Measurements from ENCODE around the gene UBAC1.
A peak's percentile ranks its signal among the peaks of the same experiment; 100 is the strongest.
"Not testable (repeated sequence)": the region's sequence is repeated elsewhere in the genome, so short reads cannot be mapped to it uniquely, and the experiment has no call there.

Gene UBAC1

DNA sequence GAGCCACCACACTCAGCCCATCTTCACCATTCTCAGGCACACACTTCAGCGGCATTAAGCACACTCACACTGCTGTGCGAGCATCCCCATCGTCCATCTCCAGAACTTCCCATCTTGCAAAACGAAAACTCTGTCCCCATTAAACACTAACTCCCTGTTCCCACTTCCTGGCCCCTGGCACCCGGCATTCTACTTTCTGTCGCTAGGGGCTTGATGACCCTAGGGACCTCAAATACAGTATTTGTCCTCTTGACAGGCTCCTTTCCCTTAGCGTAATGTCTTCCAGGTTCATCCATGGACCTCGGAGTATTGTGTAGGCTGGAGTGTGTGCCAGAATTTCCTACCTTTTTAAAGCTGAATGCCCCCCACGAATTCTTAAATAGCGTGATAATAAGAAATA, 14.7 kb upstream of the UBAC1 start:
- DNase-seq = no peak

DNA sequence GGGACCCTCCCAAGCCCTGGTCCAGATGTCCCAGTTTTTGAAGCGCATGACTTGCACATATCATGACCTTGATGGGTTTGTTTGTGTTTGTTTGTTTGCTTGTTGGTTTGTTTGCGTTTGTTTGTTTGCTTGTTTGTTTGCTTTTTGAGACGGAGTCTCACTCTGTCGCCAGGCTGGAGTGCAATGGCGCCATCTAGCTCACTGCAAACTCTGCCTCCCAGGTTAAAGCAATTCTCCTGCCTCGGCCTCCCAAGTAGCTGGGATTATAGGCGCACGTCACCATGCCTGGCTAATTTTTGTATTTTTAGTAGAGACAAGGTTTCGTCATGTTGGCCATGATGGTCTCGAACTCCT, 13.0 kb upstream of the UBAC1 start:
- DNase-seq = no peak

DNA sequence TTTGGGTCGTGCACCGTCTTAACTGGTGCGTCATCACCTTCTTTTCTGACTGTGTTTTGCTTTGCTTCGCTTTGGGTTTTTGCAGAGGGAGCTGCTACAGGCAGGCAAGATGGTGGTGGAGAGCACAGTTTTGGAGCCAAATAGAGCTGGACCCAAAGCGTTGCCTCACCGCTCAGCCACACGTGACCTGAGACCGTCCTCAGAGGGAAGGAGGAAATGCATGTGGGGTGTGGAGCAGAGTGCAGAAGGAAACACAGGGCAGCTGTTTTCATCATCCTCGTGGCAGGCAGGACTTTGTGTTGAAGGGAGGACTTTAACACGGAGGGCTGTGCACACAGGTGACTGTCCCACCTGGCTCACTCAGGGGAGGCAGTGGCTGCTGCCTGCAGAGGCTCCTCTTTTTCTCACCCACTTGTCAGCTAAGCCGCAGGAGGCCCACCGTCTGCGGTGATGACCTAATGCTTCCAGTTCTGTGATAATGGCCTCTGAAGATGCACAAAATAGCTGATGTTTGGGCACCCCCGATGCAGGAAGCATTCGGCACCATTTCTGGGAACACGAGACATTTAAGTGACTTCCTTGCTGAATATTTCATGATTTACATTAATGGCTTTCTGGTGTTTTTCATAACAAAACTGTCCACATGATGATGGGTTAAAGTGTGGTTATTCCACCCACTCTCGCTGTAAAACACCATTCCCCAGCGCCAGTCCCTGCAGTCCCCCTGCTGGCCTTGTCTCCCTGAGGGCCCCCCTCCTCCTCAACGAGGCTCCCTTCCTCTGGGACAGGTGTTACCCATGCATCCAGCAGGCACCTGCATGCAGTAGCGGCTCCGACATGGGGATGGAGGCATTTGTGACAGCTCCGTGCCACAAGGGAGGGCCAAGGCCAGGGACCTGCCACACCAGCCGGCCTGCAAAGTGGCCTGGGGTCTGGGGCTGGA, 12.4 kb upstream of the UBAC1 start:
- DNase-seq = no peak

DNA sequence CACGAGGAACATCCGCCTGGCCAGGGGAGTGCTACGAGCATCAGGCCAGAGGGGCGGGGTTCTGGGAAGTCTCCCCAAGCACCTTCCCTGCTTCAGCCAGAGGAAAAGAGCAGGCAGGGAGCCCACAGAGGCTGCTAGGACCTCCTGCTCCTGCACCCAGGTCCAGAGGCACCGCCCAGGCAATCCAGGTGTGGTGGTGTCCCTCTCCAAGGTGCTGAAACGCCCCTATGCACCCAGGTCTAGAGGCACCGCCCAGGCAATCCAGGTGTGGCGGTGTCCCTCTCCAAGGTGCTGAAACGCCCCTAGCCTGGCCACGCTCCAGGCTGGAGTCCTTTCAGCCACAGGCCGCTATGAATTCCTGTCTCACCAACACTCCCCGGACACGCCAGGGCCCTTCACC, 10.7 kb upstream of the UBAC1 start:
- DNase-seq = peak; percentile 33

DNA sequence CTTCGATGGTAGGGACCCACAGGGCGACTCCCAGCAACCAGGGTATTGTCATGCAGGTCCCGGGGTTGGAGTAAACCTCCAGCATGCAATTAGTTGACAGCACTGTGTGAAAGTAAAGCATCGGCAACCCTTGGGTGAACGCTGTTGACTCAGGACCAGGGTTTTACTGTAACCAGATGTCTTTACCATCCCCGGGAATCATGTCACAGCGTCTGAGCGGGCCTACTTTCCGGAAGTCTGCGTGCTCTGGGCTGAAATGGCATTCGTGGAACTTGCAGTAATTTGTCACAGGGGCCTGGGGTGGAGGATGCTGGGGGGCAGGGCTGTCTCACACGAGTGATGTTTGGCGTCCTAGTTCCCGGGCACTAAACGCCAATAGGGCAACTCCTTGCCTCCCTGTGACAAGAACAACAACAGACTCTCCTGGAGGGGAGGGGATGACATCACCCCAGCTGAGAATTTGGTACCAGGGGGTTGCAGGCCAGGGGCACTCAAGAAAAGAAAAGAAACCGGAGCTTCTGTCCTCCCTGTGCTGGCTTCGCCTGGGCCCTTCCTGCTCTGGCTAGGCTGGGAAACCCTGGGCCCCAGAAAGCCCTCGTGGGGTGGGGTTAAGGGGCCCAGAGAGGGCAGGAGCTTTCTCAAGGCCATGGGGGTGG, 10.1 kb upstream of the UBAC1 start:
- DNase-seq = no peak

DNA sequence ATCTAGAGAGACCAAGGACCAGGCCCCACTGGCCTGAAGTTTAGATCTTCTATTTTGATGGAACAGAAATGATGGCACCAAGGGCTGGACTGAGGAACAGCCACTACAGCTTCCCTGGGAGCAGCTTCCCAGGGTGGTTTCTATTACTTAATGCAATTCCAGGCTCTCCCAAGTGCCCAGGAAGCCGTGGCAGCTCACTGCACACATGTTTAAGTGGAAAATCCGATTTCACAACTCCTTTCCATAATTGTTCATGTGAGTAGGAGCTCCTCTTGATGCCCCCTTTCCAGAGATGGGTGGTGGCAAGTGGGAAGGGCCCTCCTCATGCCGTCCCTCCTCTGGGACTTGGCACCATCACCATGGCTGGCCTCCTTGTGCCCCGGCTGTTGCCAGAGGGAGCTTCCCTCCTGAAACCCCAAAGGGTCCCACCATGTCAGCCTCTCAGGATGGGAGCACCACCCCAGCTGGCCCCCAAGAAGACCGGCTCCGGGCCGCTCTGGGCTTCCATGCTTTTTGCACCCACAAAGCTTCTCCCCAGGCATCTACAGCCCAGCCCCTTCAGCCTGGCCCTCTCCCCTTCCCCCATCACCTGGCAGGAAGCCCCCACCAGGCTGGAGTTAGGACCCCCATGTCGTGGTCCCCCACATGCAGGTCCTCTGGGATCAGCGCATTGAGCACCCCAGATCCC, 9.1 kb upstream of the UBAC1 start:
- no peak for DNase-seq

DNA sequence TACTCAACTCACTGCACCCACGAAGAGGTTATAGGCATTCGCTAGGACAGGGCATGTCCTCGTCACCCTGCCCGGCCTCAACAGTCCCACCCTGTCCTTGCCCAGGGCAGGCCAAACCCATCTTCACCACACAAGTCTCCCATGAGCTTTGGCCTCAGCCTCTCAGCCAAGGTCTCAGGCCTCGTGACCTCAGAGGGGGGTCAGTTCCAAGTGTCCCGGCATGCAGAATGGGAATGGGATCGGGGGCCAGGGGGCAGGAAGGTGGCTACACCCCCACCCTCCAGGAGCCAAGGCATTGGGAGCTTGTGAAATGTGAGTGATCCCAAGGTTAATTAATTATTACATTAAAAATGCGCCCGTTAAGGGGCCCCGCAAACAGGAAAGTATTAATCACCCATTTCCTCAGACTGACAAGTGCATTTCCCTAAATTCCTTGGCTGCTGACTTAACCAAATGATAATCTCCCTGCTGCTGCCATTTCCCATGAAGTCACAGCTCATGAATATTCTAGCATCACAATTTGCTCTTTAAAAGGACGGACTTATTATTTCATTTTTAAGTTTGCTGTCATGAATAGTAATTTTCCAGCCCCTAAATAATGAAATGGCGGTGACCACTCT, 8.0 kb upstream of the UBAC1 start:
- DNase-seq = no peak

DNA sequence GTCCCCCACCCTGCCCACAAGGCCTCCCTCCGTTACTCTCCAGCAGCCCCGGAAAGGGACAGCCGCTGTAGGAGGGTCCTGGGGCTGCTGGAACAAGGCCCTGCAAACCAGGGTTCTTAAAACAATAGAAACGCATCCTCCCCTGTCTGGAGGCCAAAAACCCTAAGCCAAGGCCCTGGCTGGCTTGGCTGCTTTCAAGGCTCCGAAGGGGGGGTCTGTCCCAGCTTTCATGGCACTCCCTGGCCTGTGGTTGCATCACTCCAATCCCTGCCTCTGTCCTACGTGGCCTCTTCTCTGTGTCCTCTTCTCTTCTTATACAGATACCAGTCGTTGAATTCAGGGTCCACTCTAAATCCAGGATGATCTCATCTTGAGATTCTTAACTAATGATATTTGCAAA, 7.4 kb upstream of the UBAC1 start:
- DNase-seq = no peak

DNA sequence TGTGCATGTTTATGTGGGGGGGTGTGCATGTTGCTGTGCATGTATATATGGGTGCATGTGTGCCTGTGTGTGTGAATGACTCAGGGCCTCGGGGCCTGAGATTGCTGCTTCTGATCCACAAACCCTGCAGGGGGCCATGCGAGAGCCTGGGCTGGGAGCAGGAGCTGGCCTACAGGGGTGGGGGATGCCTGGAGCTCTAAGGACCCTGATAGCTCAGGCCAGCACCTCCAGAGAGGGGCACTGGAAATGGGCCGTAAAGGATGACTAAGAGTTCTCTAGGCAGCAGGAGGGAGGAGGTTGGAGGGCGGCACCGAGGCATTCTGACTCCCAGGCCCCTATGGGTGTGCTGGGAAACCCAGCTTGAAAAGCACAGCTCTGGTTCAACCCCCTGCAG, 6.9 kb upstream of the UBAC1 start:
- DNase-seq = no peak

DNA sequence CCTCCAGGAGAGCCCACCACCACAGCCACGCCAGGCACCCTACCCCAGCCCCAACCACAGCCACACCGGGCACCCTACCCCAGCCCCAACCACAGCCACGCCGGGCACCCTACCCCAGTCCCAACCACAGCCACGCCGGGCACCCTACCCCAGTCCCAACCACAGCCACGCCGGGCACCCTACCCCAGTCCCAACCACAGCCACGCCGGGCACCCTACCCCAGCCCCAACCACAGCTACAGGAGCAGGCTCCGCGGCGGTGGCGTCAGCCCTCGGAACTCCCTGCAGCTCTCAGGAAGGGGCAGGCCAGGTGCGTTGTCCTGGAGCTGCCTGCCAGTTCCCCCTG, 5.7 kb upstream of the UBAC1 start:
- not testable (repeated sequence) for DNase-seq

DNA sequence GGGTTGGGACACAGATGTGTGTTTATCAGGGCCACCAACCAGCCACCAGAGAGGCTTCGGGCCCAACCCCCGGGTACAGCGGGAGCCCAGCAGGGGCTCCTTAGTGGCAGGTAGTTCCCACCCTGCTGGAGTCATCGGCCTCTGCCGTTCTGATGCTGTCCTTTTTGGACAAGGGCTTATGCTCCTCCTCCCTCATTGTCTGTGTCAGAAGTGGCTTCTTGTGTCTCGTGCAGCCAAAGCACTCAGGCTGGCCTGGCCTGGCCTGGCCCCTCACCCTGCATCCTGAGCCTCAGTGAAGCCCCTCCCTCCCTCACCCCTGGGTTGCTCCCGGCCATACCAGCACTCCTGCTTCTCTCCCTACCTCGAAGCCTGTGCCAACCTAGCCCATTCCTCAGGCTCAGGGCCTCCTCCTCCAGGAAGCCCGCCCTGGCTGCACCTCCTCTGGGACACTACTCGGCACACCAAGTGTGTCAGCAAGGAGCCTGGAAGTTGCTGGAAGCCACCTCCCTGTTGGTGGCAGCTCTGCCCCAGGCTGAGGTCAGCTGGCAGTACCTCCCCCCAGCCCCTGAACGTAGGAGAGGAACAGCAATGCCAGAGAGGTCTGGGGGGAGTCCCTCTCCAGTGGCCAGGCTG, 4.1 kb upstream of the UBAC1 start:
- no peak for DNase-seq

DNA sequence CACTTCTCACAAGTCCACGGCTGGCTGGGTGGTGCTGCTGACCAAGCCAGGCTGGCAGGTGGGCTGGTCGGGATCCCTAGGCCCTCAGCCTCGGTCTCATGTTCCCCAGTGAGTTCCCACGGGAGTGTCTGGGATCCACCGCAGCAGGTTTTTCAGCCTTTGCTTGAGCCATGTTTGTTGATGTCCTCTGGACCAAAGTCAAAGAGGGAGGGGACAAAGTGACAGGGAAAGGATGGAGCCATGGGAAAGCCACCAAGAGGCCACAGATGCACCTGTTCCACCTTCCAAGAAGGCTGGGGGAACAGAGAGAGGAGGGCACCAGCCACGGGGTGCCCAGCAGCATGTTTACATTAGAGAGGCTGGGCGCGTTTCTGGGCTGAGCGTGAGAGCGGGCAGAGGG, 2.8 kb upstream of the UBAC1 start:
- no peak for DNase-seq

DNA sequence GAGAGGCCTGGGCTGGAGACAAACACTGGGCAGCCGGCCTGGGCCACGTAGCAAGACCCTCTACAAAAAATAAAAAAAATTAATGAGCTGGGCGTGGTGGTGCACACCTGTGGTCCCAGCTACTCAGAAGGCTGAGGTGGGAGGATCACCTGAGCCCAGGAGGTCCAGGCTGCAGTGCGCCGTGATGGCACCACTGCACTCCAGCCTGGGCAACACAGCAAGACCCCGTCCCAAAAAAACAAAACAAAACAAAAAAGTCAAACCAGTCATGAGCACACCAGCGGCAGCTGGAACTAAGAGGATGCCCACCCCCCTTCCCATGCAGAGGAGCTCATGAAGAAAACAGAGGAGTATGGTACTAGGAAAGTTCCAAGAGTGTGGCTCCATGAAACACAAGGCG, 2.2 kb upstream of the UBAC1 start:
- no peak for DNase-seq

DNA sequence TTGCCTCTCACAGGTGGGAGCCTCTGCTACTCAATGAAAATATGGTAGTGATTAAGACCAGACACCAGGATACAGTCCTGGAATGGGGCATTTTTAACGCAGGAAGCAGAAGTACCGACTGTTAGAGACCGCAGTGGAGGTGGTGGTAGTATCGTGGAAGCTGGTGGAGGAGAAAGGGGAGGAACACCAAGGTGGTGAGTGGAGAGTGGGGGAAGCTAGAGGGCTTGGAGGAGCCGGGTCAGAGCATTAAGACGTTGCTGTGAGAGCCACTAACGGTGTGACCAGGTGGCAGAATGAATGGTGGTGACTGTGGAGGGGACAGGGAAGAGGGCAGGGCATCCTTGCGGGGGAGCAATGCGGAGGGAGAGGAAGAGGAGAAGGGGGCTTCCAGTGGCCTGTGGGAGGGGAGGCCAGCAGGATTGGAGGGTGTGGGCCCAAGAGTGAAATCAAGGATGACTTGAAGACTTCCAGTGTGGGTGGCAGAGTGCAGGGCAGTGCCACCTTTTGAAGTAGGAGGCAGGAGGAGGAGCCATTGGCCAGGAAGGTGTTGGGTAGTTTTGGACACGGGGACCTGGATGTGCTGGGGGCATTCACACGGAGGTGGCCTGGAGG, 1.6 kb upstream of the UBAC1 start:
- no peak for DNase-seq

DNA sequence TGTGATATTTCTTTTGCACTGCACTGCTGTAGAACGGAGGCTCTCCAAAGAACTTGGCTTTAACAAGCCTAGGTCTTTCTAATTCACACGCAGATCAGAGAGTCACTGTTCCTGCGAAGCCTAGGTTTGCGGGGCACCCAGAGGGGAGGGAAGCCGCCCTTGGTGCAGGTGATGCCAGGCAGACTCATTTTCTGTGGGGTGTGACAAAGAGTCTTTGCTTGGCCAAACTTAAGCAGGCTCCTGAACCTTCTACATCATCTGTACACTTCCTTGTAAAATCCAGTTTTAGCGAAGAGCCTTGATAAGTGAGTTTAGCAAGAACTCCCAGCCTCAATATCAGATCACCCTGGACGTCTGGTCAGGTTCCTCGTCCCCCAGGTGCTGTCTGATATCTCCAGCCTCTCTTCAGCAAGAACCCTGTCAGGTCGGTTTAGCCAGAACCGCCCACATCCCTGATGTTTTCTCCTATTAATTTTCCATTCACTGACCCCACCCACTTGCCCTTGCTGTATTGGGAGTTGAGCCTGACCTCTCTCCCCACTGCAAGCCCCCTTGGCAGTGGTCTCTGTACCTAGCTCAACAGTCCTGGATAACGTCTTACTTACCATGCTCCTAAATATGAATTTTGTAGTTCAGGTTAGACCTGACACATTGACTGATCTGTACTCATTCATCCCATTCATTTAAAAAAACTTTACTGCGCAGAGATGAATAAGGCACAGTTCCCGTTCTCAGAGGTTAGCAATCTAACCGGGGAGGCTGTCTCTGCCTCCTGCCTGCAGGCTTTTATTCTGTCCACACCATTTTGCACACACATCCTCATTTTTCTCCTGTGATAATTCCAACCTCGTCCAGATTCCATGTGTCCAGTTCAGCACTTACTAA, 880 bp upstream of the UBAC1 start:
- DNase-seq = no peak

DNA sequence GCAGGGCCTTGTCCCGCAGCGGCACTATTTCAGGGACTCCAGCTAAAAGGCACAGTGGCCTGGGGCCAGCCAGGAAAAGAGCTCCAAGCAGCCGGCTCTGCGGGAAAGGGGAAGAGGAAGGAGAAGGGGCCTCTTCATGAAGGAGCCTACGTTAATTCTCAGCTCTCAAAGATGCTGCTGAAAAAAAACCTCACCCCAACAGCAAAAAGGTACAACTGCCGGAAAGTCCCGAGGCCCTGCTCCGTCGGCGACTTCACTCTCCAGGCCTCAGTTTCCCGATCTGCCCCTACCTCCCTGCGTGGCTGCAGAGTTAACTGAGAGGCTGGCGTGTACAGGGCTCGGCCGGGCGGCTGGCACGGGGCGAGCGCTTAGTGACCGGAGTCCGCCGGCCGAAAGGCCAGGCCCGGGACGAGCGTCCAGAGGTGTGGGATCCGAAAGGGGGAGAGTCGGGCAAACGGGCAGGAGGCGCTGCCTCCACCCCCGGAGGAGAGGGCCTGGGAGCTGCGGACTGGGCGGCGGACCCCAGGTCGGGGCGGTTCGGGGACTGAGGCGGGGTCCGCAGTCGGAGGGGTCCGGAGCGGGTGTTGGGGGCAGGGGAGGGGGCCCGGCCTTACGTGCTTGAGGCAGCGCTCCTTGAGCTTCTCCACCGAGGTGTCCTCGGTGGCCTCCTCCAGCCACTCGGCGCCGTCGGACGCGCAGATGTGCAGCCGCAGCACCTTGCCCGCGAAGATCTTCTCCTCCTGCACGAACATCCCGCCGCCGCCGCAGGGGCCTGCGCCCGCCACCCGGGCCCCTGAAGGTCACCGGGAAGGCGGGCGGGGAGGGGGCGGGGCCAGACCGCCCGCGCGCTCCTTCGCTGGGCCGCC, 529 bp downstream of the UBAC1 start:
- DNase-seq = no peak

DNA sequence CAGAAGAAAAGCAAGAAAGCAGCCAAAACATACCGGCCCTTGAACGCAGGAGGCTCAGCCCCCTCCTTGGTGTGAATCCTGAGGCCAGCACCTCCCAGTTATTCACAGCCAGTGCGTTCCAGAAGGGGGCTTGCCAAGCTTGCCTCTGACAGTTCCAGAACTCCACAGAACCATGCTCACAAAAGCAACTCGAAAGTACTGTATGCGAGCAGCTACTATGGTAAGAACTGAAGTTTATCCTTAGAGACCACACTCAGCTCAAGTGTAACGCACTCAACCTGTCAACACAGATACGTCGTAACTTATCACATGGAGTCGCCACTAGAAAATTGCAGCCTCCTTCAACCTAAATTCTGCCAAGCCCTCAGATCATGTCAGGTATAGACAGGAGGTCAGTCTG, 1.4 kb downstream of the UBAC1 start:
- no peak for DNase-seq

DNA sequence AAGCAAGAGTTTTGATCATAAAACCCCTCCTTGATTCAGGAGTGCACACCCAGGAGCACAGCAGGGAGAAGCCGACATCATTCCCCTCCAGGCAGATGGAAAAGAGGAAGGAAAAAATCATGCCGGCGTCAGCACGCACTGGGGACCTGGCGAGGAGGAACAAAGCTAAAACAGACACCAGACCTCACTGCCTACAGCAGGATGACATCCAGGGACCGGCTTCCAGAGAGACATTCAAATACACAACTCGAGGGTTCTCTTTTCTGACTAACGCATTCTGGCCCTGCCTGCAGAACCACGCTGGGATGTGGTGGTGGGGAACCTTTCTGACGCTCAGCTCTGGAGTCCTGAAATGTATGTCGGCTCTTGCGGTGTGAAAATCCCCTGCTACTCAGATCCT, 2.7 kb downstream of the UBAC1 start:
- no peak for DNase-seq

DNA sequence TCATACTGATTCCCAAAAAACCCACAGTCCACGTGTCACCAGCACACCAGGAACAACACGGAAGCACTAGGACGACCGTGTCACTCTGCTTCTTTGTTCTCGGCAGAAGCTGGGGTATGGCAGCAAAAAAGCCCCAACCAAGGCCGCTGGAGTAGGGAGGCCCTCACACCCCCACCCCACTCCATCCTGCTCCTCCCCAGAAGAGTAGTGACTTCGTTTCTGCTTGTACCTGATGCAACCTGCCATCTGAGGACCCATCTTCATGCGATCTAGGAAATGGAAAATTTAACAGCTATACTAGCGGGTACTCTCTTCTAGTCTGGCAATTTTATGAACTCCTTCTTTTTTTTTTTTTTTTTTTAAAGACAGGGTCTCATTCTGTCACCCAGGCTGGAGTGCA, 3.7 kb downstream of the UBAC1 start:
- no peak for DNase-seq

DNA sequence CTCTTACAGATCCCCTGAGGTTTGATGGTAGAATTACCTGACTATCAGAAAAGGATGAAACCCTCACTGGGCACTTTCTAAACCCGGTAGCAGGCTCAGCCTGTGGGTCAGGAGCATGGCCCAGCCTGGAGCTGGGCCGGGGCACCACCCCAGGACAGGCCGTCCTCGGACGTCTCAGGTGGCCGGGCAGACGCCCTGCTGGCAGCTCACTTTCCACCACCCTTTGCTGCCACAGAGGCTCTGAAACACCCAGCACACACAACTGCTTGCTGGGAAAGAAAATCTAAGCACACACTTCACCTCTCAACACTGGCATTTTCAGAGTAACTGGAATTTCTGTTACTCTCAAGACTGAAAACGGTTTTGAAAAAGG, 4.4 kb downstream of the UBAC1 start:
- DNase-seq = no peak

Measured in stimulated activated CD4-positive, alpha-beta T cell treated with anti-CD3 and anti-CD28 coated beads, Interleukin-12 subunit alpha, Interleukin-12 subunit beta, amount 100 ng/mL, for 4 hours (primary cell).